RPMI7951 (cell line): ENCODE results near the gene RALGAPB. TPM values are rescaled to one million over a fixed set of nuclear protein-coding genes. Genes with fewer than 3 reads are reported as not detected.

Experiments used
- DNase-seq: peaks from one replicate; pipeline ENCODE4 v3.0.0-alpha.2; 2012; ENCODE audit warnings: low read depth
- total RNA-seq: library from RNA; depleted of rRNA; stranded (reverse); fragments of >200 nt; shearing (Covaris generic); gene quantifications from 2 replicates; pipeline ENCODE4 v1.2.3, GENCODE V29; 2014

Gene RALGAPB
- total RNA-seq, 1 experiment from 2014 or later, result 33.8 TPM

DNA sequence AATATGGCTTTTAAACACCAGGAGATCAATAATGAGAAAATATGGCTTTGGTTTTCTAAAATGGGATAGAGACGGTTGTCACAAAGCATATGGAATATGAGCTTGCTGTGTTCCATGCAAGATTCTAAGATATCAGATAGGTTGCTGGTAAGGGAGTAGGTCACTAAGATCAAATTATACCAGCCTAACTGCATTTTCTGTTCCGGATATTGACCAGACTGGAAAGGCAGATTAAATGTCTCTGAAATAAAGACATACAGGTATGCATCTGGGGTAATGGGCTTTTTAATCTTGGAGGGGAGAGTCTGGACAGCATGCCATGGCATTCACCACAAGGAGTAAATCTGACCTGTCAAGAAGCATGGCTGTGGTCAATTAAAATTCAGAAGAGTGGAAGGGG lies 73.1 kb downstream of the RALGAPB start:
- no peak for DNase-seq

DNA sequence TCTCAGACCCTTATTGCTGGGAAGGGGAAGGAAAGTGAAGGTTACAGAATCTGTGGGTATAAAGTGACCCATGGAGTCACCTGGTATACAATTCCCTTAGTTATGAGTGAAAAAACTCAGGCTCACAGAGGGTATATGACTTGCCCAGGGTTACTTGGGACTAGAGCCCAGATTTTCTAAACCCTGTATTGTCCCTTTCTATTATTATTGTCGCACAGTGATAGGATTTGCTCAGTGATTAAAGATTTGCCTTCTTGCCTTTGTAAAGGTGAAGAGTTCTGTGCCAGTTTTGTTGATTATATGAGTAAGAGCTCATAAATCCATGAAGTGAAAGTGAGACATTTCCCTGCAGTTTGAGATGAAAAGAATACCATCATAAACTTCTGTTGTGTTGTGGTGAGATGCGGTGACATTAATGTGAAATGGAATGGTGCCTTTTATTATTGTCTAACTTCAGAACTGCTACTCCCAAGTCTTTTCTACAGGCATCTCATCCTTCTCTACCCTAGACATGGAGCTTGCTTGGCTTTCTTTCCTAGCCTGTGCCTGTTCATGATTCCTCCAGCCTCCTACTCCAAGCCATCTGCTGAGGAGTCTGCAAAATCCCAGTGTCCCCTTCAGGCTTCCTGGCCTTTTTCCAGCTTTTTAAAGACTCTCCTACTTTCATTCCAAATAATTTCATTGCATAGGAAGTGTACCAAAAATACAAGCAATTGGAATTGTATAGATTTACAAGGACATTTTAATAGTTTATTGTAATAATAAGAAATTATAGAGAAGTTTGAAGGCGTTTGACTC lies 74.8 kb downstream of the RALGAPB start:
- no peak for DNase-seq

DNA sequence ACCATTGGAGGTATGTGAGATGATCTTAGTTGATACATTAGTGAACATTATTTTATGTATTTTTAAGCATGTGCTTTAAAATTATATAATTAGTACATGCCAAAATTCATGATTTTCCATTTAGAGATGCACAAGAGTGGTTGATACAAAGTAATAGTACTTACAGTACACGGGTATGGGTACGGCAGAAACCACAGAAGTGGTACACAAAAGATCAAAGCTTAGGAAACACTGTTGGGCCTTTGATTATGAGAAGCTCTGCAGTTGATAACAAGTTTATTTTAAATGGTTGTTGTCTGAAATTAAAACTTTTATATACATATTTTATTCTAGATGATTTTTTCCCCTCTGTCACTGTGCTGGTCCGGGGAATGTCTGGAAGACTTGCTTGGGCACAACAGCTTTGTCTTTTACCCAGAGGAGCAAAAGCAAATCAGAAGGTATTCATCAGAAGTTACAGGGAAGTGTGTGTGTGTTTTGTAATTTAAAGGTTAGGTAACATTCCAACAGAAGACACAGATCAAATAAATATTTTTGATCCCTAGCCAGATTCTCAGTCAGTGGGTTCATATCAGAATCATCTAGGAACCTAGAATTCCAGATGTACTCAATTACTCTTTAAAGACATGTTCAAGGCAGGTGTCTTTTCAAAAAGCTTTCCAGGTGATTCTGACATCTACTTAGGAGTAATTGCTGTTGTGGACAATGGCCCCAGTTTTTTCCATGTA lies 75.9 kb downstream of the RALGAPB start:
- no peak for DNase-seq

DNA sequence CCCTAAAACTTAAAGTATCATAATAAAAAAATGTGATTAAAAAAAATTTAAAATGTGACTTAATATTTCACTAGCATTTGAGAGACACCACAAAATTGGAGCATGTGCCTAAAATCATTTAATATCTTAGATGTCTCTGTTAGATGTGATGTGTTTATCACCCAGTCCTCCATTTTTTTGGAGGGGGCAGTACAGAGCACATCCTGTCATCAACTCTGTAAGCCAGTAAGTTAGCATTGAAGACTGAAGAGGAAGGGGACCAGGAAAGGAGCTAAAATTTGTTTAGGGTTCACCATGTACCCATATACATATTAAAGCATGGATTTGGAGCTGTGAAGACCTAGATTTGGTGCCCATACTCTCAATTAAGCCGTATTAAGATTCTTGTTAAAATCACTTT lies 77.6 kb downstream of the RALGAPB start:
- DNase-seq, result peak; percentile 14

DNA sequence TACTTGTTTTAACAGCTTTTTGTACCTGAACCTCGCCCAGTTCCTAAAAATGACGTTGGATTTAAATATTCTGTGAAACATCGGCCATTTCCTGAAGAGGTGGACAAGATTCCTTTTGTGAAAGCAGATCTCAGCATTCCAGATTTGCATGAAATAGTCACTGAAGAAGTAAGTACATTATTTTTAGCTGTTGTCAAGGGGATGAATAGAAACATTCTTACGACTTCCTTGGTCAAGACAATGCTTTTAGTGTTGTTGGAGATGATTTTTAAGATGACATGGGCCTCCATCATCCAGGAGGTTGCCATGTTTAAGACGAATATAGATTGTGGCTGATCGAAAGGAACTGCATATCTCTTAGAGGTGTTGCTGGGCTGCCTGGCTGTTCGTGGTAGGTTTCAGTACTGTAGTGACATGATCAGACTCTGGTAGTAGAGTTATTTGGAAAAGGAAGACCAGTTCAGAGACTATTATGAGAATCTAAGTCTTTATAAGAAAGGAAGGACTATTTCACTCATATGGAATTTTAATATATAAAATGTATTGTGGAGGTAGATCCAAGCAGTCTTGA lies 78.5 kb downstream of the RALGAPB start:
- peak; percentile 26 for DNase-seq

DNA sequence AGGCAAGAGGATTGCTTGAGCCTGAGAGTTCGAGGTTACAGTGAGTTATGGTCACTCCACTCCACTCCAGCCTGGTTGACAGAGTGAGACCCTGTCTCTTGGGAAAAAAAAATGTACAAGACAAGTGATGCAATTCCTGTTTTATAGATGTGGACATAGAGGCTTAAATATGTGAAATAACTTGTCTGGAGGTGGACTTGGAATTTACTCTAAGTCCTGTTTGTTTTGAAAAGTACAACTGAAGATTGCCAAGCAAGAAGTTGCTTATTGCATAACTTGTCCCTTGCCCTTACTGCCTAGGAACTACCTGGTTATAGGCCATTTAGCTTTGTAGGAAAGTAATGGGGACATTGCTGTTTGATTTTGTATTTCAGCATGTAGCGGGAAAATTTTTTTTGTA lies 82.3 kb downstream of the RALGAPB start:
- DNase-seq, result no peak

DNA sequence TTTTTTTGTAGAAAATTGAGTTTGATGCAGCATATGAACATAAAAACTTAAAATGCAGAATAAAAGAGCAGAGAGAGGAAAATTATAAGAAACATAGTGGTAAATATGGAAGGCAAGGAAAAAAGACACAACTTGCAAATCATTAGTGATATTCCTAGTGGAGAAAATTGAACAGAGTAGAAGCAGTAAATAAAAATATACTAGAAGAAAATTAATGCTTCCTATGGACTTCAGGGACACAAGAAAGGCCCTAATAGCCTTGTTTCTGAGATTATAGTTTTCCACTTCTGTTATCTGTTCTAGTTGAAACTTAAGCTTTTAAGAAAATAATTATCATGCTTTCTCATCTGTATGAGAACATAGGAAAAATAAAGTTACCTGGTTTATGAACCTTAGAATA lies 82.8 kb downstream of the RALGAPB start:
- DNase-seq, result no peak

DNA sequence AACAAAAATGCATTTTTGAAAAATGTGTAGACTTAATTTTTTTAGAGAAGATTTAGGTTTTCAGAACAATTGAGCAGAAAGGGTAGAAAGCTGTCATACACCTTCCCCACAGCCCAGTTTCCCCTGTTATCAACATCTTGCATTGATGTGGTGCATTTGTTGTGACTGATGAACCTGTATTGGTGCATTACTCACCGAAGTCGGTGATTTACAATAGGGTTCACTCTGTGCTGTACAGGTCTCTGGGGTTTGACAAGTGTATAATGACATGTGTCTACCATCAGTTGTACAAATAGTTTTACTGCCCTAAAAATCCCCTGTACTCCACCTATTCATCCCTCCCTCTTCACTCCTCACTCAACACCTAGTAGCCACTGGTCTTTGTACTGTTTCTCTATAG lies 84.5 kb downstream of the RALGAPB start:
- DNase-seq, result no peak

DNA sequence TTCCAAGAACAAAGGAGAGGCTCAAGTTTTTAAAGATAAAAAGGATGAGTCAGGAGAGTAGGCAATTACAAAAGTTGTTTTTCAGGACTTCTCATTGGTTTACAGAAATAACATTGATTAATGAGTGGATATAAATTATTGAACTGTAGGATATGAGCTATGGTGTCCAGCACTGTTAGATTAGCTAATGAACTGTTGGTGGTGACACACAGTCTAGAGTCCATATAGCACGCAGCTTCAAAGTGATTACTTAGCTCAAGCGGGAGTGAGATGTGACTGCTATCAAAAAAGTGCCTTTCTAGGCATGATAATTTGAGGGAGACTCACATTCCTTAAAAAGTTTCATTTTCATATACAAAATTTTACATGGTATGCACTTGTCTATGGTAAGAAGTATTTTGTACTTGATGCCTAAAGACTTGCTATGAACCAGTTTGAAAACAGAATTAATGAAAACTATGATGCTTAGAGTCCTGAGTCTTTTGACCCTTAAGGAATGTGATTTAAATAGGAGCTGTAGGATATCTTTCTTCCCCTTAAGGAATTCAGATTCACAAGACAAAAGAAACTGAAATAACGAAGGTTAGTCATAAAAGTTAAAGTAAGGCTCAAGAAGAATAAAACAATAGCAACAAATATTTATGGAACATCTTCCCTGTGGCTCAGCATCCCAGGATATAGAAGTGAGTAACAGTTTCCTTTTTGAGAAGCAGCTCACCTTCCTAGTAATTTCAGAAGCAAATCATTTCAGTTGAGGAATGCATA lies 86.1 kb downstream of the RALGAPB start:
- no peak for DNase-seq

DNA sequence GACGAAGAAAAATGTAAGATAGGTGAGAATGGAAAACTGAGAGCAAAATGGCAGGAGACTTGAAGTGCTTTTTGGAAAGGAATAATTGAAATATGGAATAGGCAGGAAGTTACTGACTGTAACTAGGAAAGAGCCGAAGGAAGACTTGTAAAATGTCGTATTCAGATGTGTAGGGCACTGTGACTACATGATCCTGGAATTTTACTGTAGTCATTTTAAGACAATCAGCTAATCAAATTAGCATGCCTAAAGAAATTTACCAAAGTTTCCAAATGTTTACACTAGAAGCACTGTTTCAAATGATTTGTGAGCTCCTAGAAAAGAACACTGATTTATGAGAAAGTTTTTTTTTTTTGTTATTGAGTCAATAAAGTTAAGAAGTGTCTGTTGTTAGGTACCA lies 87.1 kb downstream of the RALGAPB start:
- no peak for DNase-seq

DNA sequence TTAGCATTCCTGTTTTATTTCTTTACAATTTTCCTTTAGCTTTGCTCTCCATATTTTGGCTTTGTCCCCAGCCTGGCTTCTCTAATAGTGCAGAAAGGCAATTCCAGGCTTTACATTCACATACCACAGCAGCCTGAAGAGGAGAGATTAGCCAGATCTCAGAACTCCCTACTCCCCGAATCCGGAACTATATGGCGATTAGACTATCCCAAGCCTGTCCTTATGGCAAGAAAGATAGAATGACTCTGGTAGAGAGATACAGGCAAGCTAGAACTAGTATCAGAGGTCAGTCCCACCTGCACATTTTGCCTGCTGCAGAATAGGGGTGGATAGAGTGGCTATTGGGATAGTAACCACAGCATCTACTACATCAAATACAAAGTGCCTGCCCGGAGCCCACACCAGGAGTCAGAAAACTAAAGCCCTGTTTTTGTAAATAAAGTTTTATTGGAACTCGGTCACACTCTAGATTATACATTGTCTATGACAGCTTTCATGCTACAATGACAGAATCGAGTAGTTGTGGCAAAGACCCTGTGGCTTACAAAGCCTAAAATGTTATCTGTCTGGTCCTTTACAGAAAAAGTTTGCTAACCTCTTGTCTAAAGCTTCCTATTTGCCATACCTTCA lies 91.3 kb downstream of the RALGAPB start:
- DNase-seq, result no peak

DNA sequence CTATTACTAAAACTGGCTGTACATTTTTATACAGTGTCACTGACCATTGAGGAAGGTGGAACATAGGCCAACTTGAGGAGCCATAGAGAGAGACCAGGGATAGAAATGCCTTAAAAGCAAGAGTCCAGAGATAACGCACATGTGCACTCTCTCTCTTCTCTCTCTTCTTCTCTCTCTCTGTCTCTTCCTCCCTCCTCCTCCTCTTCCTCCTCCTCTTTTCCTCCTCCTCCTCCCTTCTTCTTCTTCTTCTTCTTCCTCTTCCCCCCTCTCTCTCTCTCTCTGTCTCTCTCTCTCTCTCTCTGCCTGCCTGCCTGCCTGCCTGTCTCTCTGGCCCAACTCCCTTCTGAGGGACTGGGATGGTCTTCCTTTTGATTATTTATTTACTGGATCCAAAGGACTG lies 92.0 kb downstream of the RALGAPB start:
- no peak for DNase-seq

DNA sequence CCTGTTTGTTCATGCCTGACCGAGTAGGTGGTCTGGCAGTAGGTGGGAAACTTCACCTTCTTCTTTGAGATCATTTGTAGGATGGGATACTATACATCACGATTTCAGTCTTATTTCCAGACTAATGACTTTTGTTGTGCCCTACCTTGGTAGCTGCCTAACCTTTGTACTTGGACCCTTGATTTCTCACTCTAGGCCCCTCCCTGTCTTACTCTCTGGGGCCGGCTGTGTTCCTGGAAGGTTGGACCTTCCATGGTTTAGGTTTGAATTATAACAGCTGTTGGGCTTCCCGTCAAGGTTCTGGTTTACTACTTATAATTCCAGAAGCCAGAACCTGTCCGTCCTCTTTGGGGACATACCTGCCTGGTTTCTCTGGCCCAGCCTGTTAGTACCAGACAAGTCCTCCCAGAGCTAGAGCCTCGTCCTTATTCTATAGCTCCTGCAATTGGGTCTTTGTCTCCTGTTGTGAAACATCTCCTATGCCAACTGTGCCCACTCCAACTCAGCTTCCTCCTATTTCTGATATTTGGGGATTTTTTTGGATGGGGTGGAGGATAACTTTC lies 93.5 kb downstream of the RALGAPB start:
- DNase-seq, result no peak

DNA sequence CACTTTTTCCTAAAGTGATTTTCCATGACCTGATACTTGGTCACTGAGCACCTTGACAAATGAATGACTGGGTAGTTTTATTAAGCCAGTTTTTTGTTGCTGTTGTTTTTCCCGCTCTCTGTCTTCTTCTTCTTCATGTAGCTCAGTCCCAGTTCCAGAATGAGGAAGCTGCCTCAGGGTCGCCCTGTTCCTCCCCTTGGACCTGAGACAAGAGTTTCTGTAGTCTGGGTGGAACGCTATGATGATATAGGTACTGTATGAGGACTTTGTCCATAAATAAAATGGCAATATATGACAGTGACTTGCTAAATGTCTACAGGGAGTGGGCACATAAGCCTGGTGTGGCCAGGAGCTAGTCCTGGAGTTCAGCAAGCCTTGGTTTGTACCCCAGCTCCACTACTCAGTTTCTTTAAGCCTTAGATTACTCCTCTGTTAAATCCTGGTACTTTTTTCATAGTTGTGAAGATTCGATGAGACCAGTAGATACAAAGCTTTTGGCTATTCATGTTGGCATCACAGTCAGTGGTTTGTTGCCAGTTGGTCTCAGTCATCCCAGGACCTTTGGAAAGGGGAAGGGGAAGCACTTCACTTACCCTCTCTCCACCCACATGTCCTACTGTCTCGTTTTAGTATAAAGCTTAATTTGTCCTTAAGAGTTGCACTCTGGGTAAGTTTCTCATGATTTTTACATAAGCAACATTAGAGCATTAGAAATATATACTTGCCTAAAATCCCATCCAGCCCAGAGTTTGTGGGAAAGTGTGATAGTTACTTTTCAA lies 97.3 kb downstream of the RALGAPB start:
- no peak for DNase-seq

DNA sequence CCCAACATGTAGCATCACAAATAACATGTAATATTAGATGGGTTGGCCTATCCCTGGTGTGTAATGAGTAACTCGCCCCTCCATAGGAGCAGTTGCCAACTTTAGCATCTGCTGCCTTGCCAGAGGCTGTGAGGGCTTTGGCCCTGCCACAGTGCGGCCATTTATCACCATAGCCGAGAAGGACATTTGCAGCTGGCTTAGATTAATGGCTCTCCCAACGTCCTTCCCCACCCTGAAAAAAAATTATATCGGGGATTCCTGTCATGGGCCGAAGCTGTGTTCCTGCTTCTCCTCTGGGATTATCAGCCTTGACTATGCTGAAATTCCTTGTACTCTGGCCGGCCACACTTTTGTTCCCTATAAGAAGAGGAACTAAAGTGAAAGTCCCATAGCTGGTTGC lies 100.8 kb downstream of the RALGAPB start:
- no peak for DNase-seq

DNA sequence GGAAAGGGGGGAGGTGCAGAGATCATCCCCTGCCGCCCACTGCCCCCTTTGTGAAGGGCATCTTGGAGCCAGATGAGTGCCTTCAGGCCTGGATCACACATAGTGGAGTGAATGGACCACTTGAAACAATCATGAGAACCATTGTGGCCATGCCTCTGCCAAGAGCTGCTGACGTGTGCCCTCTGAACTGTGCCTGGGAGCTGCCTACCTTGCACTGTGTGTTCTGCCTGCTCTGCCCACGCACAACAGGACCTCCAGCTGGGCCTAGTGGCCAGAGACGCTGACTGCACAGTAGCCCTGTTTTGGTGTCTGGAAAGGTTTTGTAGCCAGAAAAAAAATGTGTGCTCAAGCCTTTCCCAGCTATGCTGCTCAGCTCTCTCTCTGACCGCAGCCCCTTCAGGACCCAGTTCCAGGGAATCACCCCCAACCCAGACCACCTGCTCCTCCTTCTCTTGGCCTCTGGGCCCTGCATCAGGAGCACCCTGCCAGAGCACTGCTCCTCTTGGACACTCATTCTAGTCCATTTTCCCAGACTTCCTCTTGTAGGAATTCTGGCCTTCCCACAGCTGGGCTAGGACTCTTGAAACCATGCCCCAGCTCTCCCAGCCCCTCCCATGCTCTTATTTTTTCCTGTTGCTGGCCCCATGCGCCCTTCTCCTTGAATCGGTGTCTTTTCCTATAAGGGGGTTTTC lies 106.7 kb downstream of the RALGAPB start:
- DNase-seq, result no peak

DNA sequence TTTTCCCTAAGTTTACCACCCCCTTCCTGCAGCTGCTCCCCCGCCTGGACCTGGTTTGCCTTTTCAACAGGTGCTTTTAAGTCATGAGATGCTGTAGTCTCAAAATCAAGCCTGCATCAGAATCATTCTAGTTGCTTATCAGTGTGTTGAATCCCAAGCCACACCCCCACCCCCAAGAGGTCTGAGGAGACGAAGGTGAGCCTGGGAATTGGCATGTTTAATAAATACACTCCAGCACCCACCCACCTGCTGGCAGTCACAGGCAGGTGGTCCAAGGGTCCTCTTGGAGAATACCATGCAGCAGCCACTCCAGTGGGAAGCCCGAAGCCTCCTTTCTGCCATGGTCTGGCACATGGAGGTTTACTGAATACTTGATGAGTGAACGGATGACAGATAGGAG lies 107.3 kb downstream of the RALGAPB start:
- no peak for DNase-seq

DNA sequence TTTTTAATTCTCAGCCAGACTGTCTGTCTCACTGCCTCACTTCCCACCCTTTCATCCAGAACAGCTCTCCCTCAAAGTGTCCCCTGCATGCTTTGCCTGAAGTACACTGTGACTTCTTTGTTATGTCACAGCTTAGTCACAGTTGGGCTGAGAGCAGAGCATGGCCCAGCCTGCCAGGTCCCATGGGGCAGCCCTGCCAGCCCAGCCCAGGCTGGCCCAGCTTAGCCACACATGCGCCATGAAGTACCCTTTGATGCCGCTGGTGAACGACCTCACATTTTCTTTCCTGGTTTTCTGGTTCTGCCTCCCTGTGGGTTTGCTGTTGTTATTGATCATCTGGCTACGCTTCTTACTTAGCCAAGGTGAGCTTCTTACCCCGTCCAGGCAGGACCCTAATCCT lies 108.4 kb downstream of the RALGAPB start, which contains the start of gene ADIG:
Gene ADIG, plus strand, starts transcription at position 185 of the 400 bp plus-strand sequence. Its CDS starts 54 bp downstream, at position 239.
- peak; percentile 26 for DNase-seq

DNA sequence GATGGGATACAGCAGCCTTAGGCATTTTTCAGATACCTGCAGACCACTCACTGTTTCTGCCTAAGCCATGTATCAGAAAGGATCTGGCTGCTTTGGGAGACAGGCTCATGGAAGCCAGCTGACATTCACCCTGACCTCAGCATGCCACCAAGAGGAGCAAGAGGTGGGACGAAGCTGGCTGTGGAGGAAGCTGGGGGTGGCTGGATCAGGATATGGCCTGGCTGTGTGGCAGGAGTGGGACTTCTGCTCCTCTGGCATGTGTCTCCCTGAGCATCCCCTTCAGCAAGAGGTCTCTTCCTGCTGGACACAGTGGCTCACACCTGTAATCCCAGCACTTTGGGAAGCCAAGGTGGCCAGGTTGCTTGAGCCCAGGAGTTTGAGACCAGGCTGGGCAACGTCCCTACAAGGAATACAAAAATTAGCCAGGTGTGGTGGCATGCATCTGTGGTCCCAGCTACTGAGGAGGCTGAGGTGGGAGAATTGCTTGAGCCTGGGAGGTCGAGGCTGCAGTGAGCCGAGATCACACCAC lies 109.3 kb downstream of the RALGAPB start:
- DNase-seq, result no peak

DNA sequence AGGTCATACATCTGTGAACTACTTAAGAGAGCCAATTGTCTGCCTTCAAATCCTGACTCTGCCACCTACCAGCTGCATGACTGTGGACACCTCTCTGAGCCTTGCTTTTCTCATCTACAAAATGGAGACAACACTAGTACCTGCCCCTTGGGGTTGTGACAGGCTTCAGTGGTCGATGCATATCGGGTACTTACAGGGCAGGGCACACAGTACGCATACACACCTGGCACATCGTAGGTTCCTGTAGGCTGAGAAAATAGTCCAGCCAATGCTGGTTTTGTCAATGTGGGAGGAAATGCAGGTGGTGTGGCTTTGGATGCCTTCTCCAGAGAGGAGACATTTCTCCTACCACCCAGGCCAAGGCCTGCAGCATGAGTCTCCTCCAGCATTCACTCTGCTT lies 110.7 kb downstream of the RALGAPB start:
- no peak for DNase-seq
